PC-3 (cell line): Measurements from ENCODE around the gene AFAP1L2.

Source experiments
- CTCF ChIP-seq: fragments of 300-600 bp; sonication (generic); conservative IDR thresholded peaks from 2 replicates; pipeline ENCODE4 v1.5.1; 2017; ENCODE audit warnings: antibody characterized with exemption, low read depth, mild to moderate bottlenecking, low read length
- EZH2 ChIP-seq: fragments of 300-600 bp; sonication (generic); IDR thresholded peaks from one replicate; pipeline ENCODE4 v1.6.1; 2017; ENCODE audit warnings: antibody characterized with exemption, mild to moderate bottlenecking, low read length; ENCODE audit not compliant: unreplicated experiment
- EZH2phosphoT487 ChIP-seq: fragments of 300-600 bp; sonication (generic); IDR thresholded peaks from 2 replicates; pipeline ENCODE4 v1.6.1; 2018; ENCODE audit warnings: mild to moderate bottlenecking, antibody characterized with exemption, low read length, borderline replicate concordance

- no peak for TF ChIP-seq CTCF
- no peak for TF ChIP-seq EZH2
- TF ChIP-seq EZH2phosphoT487, result no peak
These were observed 147.5 kb downstream of the AFAP1L2 start for GRCh38 chr10:114256822-114257221.
